MM.1S (cell line): ENCODE measurements around the gene CLEC2D.
"Not testable (repeated sequence)": the region's sequence is repeated elsewhere in the genome, so short reads cannot be mapped to it uniquely, and the experiment has no call there.

Source experiments
- CTCF ChIP-seq: fragments of 300-600 bp; sonication (generic); IDR thresholded peaks from 2 replicates; pipeline ENCODE4 v1.5.1; 2016; ENCODE audit warnings: antibody characterized with exemption, low read length, mixed read lengths
- EZH2phosphoT487 ChIP-seq: fragments of 300-600 bp; sonication (generic); IDR thresholded peaks from 2 replicates; pipeline ENCODE4 v1.6.1; 2018; ENCODE audit warnings: antibody characterized with exemption, low read length

- not testable (repeated sequence) for TF ChIP-seq CTCF, EZH2phosphoT487
Measured at GRCh38 chr12:9682949-9683348, 13.4 kb downstream of the CLEC2D start.
